ENCODE results near the gene PPIP5K1.

PPIP5K1 gene

GRCh38 chr15:43510200-43511011 is 79.6 kb downstream of the PPIP5K1 start:
- peaks cover 20% of the 10 kb centered on the region for H3K79me2 ChIP-seq (ENCODE audit: insufficient read depth, low read length)
- TF ChIP-seq EZH2 (IDR thresholded peaks at IDR 0.05; ENCODE audit: borderline replicate concordance, low read depth, low read length, severe bottlenecking) = no peak
- TF ChIP-seq CTCF (IDR thresholded peaks at IDR 0.05; ENCODE audit: borderline replicate concordance, extremely low read depth, low read length, poor library complexity, severe bottlenecking) = peak; percentile 48
- no peaks in the 10 kb centered on the region for H3K27me3 ChIP-seq (ENCODE audit: insufficient read depth, low read length, poor library complexity)
- no peaks in the 10 kb centered on the region for H3K36me3 ChIP-seq (ENCODE audit: insufficient read depth, low read length)
- H3K4me2 ChIP-seq (ENCODE audit: insufficient read depth, low read length) = peak overlapping the region; percentile 85
- H3K27ac ChIP-seq (ENCODE audit: low read length) = peak overlapping the region; percentile 99
- peak; percentile 99 for DNase-seq
- H3K9ac ChIP-seq (ENCODE audit: low read depth, low read length) = peak overlapping the region; percentile 90
- peaks cover 64% of the 10 kb centered on the region for H3K4me1 ChIP-seq (ENCODE audit: insufficient read depth, low read length)
- peak; percentile 84 for ATAC-seq (ENCODE audit: insufficient read depth, low read depth)
- peak overlapping the region; percentile 98 for H2AFZ ChIP-seq (ENCODE audit: low read depth, low read length)
- no peaks in the 10 kb centered on the region for H3K9me3 ChIP-seq (ENCODE audit: insufficient read depth, low read length, severe bottlenecking)
- H3K4me3 ChIP-seq (ENCODE audit: low read depth in 1 of 2, low read length in 2 of 2) = peak overlapping the region; percentile 70 to 90
- no peaks in the 10 kb centered on the region for H4K20me1 ChIP-seq (ENCODE audit: insufficient read depth, low read length)

- DNase-seq = no peak
- Histone ChIP-seq H3K4me2 (ENCODE audit: insufficient read depth, low read length) (peak overlapping the region; percentile 85), H3K79me2 (ENCODE audit: insufficient read depth, low read length) (peaks cover 20% of the 10 kb centered on the region), H3K36me3 (ENCODE audit: insufficient read depth, low read length) (no peaks in the 10 kb centered on the region), H3K27ac (ENCODE audit: low read length) (peak overlapping the region; percentile 99), H2AFZ (ENCODE audit: low read depth, low read length) (peak overlapping the region; percentile 98), H4K20me1 (ENCODE audit: insufficient read depth, low read length) (no peaks in the 10 kb centered on the region), H3K9me3 (ENCODE audit: insufficient read depth, low read length, severe bottlenecking) (no peaks in the 10 kb centered on the region), H3K27me3 (ENCODE audit: insufficient read depth, low read length, poor library complexity) (no peaks in the 10 kb centered on the region), H3K9ac (ENCODE audit: low read depth, low read length) (peak overlapping the region; percentile 90), H3K4me1 (ENCODE audit: insufficient read depth, low read length) (peaks cover 58% of the 10 kb centered on the region), H3K4me3 (ENCODE audit: low read depth in 1 of 2, low read length in 2 of 2) (peak overlapping the region; percentile 70 to 90; a peak in 3 of 4 replicates)
- ATAC-seq (ENCODE audit: insufficient read depth, low read depth) = no peak
- TF ChIP-seq EZH2 (IDR thresholded peaks at IDR 0.05; ENCODE audit: borderline replicate concordance, low read depth, low read length, severe bottlenecking) = no peak
- no peak for TF ChIP-seq CTCF (IDR thresholded peaks at IDR 0.05; ENCODE audit: borderline replicate concordance, extremely low read depth, low read length, poor library complexity, severe bottlenecking)
Measured at GRCh38 chr15:43509660-43510199, 80.3 kb downstream of the PPIP5K1 start.

GRCh38 chr15:43508991-43509659 is 80.9 kb downstream of the PPIP5K1 start:
- no peaks in the 10 kb centered on the region for H3K9me3 ChIP-seq (ENCODE audit: insufficient read depth, low read length, severe bottlenecking)
- H4K20me1 ChIP-seq (ENCODE audit: insufficient read depth, low read length) = no peaks in the 10 kb centered on the region
- H3K4me1 ChIP-seq (ENCODE audit: insufficient read depth, low read length) = peaks cover 52% of the 10 kb centered on the region
- H3K4me2 ChIP-seq (ENCODE audit: insufficient read depth, low read length) = peak overlapping the region; percentile 85
- no peaks in the 10 kb centered on the region for H3K36me3 ChIP-seq (ENCODE audit: insufficient read depth, low read length)
- peak overlapping the region in 1 of 2 experiments; percentile 90; a peak in 2 of 4 replicates for H3K4me3 ChIP-seq (ENCODE audit: low read depth in 1 of 2, low read length in 2 of 2)
- H3K27me3 ChIP-seq (ENCODE audit: insufficient read depth, low read length, poor library complexity) = no peaks in the 10 kb centered on the region
- DNase-seq (no peak), ATAC-seq (ENCODE audit: insufficient read depth, low read depth) (no peak)
- no peak for TF ChIP-seq CTCF (IDR thresholded peaks at IDR 0.05; ENCODE audit: borderline replicate concordance, extremely low read depth, low read length, poor library complexity, severe bottlenecking)
- no peak for TF ChIP-seq EZH2 (IDR thresholded peaks at IDR 0.05; ENCODE audit: borderline replicate concordance, low read depth, low read length, severe bottlenecking)
- peak overlapping the region; percentile 99 for H3K27ac ChIP-seq (ENCODE audit: low read length)
- peaks cover 20% of the 10 kb centered on the region for H3K79me2 ChIP-seq (ENCODE audit: insufficient read depth, low read length)
- H3K9ac ChIP-seq (ENCODE audit: low read depth, low read length) = peak overlapping the region; percentile 90
- H2AFZ ChIP-seq (ENCODE audit: low read depth, low read length) = peak overlapping the region; percentile 31; the same call in 1 of the 2 replicates

Data from DND-41 (cell line).